NCI-H187 (cell line): Measurements from ENCODE around the gene NFS1.
"Not testable (repeated sequence)": the region's sequence is repeated elsewhere in the genome, so short reads cannot be mapped to it uniquely, and the experiment has no call there.

Experiments used
- DNase-seq, 2 experiments: peaks; one replicate each; lab custom pipeline; 2025; lab: John Stamatoyannopoulos, UW

Gene NFS1

DNA sequence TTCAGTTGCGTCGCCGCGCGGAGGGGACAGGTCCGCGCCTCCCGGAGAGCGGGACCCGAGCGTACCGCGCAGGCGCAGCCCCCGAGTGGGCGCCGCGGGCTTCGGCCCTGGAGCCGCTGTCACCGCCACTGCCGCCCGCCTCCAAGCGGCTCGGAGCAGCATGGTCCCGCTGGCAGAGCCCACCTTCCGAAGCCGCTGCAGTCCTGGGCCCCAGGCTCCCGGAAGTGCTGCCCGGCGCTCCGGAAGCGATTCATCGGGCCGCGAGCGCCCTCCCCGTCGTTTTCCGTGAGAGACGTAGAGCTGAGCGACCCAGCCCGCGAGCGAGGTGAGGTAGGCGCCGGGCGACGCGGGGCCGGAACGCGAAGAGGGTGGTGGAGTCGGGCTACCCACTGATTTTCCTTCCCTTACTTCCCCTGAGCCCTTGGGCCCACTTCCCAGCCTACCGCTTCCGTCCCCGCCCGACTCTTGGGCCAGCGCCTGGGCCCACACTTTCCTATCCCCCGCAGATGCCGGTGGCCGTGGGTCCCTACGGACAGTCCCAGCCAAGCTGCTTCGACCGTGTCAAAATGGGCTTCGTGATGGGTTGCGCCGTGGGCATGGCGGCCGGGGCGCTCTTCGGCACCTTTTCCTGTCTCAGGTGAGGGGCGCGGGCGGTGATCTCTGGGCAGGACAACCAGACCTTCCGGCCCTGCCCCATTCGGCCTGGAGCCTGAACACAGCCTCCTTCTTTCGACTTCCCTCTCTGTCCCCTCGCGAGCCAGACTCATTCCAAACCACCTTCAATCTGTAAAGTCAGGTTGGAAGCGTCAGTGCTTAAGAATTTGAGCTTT is at the start of gene NFS1, which contains the start of gene ROMO1:
NFS1 (minus strand) TSS at position 226 of the 830 bp plus-strand sequence; CDS start at position 162, 64 bp downstream.
ROMO1 (plus strand) TSS at position 279 of the 830 bp plus-strand sequence; CDS start at position 507, 228 bp downstream.
- peak; percentile 26 to 33 for DNase-seq

GRCh38 chr20:35744492-35744841 is 45.3 kb upstream of the NFS1 start:
- DNase-seq, result not testable (repeated sequence)

DNA sequence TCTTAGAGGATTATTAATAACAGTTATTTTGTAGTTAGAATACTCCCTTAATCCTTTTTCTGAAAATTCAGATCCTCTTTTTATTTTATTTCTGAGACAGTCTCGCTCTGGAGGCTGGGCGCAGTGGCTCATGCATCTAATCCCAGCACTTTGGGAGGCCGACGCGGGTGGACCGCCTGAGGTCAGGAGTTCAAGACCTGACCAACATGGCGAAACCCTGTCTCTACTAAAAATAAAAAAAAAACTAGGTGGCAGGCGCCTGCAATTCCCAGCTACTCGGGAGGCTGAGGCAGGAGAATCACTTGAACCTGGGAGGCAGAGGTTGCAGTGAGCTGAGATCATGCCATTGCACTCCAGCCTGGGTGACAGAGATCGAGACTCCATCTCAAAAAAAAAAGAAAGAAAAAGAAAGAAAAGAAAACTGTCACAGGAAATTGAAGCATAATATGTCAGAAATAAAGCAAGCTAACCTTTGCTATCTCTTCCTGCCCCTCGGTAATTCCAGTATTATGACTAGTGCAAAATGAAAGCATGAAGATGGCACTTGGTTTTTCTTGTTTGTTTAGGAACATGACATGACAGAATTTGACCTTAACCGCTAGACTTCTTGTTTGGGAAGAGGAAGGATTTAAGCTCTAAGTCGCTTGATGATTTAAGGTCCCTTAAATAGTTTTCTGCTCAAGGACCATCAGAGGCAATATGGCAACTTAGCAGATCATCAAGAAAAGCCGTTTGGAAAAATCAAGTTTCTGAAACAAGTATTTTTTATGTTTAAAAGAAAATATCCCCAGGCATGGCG is 44.7 kb upstream of the NFS1 start:
- DNase-seq, result no peak

GRCh38 chr20:35742741-35743523 is 43.8 kb upstream of the NFS1 start:
- peak in 1 of 2 experiments; percentile 4 for DNase-seq

GRCh38 chr20:35741892-35742740 is 43.0 kb upstream of the NFS1 start, which contains the start of gene RBM39:
TSS of gene RBM39 (minus strand) at chr20:35742260. CDS start at chr20:35740874, 1,386 bp downstream.
- peak; percentile 98 for DNase-seq

DNA sequence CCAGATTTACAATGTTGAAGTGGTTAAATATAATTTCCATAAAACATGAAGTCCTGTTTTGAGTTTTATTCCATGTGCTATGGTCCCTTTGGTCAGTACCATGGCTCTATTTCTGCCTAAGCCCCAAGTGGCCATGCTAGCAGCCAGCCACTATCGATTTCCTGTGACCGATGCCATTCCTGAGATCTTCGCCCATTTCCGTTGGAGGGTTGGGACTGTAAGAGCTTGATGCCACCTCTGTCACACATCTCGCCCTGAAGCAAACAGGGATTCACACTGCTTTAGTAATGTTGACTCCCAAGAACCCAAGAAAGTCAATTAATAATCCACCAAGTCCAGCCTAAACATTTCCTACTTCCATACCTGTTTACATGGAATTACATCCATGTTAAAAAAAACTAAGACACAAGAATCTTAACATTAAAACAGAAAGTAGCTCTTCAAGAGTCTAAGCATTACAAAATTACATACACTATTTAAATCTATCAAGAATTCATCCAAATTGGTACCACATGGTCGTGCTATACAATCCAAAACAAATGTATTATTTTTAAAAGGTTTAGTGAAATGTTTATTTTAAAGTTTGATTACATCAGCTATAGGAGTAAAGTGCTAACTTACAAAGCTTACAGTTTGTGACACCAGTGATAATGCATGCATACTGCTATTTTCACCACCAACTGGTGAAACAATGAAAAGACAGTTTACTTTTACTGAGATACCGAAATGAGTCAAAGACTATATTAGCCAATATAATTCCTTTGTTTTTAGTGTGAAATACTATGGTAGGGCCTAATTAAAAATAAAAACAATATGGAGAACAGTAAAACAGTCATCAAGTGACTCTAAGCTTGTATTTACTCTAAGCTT is 40.4 kb upstream of the NFS1 start:
- no peak for DNase-seq

DNA sequence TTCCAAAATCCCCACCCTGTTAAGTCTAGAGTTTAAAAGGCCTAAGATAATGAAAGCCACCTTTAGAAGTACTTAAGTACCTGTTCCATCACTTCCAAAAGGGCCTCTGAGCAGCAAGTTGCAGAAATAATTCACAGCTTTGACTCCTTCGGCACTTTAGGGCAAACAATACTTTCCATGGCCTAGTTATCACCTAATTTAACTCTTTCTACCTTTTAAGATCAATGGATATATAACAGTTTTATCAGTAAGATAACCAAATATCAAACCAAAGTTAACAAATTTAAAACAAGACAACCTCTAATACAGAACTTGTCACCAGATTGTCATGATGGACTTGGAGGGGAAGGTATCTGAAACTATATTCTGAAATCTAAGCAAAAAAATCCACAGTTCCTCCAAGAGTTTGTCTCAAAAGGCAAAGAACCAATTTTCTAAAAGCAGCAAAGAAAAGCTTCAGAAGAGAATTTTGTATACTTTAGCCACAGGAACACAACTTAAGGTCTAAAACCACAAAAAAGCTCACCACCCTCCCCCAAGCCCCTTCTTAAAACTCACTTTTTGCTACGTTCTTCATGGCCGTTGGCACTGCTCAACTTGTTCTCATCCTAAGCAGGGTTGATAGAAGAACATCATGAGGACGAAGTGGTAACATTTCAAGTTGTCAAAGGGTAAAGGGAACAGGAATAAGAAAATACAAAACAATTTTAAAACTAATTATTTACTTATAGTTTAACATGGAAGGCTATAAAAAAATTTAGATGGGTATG is 39.4 kb upstream of the NFS1 start:
- DNase-seq, result no peak

- DNase-seq, result no peak
Measured at GRCh38 chr20:35737865-35738333, 38.7 kb upstream of the NFS1 start.

DNA sequence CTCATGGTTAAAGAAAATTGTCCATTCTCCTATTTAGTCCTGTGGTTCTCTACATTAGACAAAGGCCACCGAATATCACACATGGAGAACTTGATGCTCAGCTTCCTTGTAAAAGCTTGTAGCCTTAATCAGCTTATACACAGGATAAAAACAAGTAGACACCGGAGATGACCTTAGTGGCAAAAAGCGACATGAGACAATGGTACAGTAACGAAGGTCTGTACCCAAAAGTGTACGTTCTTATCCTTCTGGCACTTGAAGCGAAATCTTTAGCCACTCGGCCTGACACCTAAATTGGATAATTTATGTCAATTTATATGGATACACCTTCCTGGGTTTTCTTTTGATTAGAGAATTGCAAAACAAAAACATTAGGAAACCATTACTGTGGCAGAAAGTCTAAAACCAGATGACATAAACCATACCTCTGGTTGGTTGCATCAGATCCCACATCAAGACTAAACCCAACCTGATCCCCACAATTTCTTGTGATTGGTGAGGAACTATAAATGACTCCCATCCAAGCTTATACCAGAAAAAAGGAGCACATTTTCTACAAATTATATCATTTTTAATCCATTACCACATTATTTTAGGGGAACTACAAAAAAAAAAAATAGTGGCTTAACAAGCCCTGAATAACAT is 36.8 kb upstream of the NFS1 start:
- no peak for DNase-seq

DNA sequence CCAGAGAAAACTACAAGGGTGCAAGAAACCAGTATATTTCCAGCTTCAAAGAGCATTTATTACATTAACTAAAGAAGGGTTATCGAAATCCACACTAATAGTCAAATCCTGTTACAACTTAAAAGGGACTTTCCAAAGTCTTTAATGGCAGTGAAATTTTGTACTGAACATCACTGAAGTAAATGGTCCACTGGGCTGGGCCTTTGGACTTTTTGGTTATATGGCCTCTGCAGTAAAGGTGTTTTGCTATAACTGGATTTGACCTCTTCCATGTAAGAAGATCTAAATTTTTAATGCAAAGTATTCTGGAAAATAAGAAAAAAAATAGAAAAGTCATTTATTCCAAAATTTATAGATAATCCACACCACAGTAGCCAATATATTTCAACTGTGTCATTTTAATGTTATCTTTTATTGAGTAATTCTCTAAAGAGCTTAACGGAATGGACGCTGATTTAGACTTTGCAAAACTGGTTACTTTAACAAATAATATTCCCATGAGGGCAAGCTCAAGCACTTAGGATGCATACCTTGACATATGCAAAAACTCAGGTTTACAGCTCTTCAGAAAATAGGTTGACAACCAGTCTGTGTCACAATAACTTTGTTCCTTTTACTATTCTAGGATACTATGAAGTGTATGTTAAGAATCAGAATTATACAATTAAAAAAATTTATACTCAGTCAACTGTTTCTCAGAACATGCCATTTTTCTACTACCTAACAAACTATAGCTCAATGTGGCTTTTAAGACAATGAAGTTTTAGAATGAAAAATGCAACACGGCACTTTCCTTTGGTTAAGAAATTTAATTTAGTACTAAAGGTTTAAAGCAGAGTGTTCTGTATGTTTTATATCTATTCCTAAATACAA is 35.9 kb upstream of the NFS1 start:
- no peak for DNase-seq

- DNase-seq, result no peak
Measured at GRCh38 chr20:35734374-35734773, 35.2 kb upstream of the NFS1 start.

GRCh38 chr20:35732644-35732982 is 33.5 kb upstream of the NFS1 start:
- no peak for DNase-seq

DNA sequence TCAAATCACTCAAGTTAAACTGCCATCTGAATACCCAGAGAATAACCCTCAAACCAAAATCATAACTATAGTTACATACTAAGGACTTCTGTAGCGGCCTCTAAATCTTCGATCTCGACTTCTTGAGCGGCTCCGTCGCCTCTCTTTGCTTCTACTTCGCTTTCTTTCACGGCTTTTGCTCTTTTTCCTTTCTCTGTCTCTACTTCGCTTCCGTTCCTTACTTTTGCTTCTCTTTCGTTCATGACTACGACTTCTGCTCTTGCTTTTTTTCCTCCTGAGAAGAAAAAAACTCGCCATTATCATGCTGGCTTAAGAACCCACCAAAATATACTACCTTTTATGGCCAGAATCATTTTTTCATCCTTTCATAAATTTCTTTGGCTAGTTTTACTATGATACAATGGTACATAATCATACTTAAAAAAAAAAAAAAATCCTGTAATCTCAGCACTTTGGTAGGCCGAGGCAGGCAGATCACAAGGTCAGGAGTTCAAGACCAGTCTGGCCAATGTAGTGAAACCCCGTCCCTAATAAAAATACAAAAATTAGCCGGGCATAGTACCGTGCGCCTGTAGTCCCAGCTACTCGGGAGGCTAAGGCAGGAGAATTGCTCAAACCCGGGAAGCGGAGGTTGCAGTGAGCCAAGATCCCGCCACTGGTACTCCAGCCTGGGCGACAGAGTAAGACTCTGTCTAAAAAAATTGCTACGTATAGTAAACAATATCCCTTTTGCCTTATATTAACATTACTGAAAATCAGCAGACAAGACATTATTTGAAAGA is 32.9 kb upstream of the NFS1 start:
- DNase-seq, result no peak

- DNase-seq, result no peak
Measured at GRCh38 chr20:35731469-35731788, 32.3 kb upstream of the NFS1 start.

DNA sequence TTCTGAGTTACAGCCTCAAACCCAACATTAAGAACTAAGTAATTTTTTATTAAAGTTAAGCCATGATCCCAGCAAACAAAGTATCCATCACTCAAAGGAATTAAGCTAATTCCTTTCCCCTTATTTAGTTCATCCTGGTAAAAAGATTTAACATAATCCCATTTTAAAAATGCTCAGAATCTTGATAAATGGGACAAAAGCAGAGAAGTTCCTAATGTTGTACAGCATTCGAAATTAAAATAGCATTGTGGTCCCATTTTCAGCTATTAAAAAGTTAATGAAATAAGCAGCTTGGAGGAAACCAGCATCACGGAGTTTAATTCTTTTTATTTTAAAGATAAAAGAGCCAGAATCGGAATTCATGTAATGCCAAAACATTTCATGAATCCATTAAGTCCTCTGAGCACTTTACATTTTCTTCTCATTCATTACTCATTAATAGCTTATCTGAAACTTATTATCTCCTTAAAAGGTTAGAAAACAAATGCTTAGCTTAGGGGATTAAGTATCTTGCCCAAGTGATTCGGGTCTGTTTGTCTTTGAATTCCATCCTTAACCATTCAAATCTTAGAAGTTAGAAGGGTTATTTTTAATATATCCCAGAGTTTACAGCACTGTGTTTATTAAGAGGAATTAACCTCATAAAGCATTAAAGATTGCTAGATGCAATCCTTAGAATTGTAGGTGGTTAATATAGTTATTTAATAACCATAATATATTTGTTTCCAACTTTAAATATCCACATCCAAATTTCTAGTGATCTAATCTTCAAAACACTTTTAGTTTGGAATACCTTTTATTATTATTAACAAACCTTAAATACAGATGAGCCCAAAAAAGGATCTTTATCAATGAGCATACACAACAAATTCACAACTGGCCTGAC is 31.7 kb upstream of the NFS1 start:
- no peak for DNase-seq
